Renal cortical epithelial cell (primary cell): ENCODE results near the gene RAB44. TPM values are rescaled to one million over a fixed set of nuclear protein-coding genes. Genes with fewer than 3 reads are reported as not detected.
"Not testable (repeated sequence)": the region's sequence is repeated elsewhere in the genome, so short reads cannot be mapped to it uniquely, and the experiment has no call there.

Experiments used
- DNase-seq: peaks from one replicate; pipeline ENCODE4 v3.0.0-alpha.2; 2011; ENCODE audit warnings: low read depth
- total RNA-seq: library from RNA; depleted of rRNA; stranded (reverse); fragments of >200 nt; gene quantifications from 2 replicates; pipeline ENCODE4 v1.2.3, GENCODE V29; 2014

RAB44 gene
- total RNA-seq, 1 donor from 2014 or later, result not detected

DNA sequence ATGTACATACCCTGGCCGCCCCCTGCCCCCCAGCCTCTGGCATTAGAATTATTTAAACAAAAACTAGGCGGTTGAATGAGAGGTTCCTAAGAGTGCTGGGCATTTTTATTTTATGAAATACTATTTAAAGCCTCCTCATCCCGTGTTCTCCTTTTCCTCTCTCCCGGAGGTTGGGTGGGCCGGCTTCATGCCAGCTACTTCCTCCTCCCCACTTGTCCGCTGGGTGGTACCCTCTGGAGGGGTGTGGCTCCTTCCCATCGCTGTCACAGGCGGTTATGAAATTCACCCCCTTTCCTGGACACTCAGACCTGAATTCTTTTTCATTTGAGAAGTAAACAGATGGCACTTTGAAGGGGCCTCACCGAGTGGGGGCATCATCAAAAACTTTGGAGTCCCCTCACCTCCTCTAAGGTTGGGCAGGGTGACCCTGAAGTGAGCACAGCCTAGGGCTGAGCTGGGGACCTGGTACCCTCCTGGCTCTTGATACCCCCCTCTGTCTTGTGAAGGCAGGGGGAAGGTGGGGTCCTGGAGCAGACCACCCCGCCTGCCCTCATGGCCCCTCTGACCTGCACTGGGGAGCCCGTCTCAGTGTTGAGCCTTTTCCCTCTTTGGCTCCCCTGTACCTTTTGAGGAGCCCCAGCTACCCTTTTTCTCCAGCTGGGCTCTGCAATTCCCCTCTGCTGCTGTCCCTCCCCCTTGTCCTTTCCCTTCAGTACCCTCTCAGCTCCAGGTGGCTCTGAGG lies 11.5 kb upstream of the RAB44 start:
- DNase-seq, result no peak

DNA sequence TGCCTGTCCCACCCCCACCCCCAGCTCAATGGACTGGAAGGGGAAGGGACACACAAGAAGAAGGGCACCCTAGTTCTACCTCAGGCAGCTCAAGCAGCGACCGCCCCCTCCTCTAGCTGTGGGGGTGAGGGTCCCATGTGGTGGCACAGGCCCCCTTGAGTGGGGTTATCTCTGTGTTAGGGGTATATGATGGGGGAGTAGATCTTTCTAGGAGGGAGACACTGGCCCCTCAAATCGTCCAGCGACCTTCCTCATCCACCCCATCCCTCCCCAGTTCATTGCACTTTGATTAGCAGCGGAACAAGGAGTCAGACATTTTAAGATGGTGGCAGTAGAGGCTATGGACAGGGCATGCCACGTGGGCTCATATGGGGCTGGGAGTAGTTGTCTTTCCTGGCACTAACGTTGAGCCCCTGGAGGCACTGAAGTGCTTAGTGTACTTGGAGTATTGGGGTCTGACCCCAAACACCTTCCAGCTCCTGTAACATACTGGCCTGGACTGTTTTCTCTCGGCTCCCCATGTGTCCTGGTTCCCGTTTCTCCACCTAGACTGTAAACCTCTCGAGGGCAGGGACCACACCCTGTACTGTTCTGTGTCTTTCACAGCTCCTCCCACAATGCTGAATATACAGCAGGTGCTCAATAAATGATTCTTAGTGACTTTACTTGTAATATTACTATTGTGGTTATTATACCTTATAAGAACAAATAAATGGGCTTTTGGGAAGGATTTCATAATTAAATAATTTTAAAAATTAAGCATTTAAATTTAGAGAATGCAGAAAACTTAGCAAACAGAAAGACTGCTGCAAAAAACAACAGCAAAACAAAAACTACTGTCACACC lies 10.7 kb upstream of the RAB44 start:
- DNase-seq, result no peak

DNA sequence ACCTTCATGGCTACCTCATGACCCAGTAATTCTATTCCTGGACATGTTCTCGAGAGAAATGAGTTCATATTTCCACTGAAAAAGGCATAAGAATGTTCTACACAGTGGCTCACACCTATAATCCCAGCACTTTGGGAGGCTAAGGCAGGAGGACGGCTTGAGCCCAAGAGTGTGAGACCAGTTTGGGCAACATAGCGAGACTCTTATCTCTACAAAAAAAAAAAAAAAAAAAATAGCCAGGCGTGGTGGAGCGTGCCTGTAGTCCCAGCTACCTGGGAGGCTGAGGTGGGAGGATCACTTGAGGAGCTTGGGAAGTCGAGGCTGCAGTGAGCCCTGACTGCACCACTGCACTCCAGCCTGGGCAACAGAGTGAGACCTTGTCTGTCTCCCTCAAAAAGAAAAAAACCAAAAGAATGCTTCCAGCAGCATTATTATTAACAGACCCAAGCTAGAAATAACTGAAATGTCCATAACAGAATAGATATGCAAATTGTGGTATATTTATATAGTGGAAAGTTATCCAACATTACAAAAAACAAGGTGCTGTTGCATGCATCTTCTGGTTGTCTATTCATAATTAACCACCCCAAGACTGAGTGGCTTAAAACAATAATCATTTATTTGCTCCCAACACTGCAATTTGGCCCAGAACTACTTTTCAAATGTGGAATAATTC lies 9.4 kb upstream of the RAB44 start:
- DNase-seq, result peak; percentile 46

DNA sequence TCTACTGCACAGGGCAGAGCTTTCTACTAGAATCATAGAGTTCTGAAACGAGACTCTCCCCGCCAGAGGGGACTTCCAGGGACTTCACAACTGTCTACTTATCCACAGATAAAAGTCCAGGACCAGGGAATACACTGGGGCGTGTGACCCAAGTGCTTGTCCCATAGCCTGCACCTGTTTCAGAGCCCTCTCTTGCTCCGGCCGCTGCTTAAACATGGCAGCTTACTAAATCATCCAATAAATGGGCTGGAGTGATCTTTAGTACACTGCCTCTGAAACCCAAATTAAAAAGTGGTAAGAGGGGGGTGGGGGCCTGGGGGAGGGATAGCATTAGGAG lies 8.9 kb upstream of the RAB44 start:
- DNase-seq, result no peak

DNA sequence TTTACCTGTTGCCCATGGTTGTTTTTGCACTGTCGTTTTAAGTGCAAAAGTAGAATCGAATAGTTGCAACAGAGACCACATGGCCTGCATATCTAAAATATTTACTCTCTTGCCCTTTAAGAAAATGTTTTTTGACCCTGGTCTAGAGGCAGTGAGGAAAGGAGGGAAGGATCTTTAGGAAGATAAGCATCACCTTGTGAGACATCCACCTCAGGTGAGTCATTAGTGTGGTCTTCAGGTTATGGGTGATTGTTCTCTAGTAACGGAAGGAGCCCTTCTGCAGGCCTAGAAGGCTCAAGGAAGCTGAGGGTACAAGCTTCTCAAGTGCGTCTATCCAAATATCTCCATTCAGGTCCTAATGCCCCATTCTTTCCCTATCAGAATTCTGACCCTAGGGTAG lies 6.6 kb upstream of the RAB44 start:
- DNase-seq, result no peak

DNA sequence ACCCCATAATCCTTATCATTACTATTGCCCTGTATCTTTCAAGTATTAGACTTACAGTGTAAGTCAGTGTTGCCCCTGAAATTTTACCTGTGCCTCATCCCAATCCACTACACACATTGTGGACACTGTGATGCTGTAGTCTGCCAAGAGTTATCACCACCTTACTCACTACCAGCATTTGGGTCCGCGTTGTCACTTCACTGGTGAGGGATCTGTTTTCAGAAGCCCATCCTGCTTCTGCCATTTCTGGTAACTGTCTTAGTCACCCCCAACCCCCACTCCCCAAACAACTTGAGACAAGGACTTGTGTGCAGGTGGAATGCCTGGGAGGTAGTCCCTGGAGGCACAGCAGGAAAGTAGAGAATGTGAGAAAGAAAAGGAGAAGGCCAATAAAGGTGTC lies 6.0 kb upstream of the RAB44 start:
- DNase-seq, result no peak

DNA sequence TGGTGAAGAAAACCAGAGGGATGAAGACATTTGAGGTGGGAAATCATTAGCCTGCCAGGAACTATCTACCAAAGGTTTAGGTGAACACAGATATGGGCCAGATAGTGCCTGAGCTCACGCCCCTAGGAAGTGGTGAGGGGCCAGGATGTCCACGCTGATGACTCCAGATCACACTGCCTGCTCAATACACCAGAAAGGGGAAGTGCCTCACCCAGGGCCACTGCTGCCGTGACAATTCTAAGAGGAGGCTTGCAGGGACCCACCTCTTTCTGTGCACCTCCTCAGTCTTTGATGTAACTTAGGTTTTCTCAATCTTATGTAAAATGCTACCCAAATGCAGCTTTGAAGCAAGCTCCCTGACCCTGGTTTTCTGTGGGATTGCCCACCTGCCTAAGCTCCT lies 5.4 kb upstream of the RAB44 start:
- no peak for DNase-seq

DNA sequence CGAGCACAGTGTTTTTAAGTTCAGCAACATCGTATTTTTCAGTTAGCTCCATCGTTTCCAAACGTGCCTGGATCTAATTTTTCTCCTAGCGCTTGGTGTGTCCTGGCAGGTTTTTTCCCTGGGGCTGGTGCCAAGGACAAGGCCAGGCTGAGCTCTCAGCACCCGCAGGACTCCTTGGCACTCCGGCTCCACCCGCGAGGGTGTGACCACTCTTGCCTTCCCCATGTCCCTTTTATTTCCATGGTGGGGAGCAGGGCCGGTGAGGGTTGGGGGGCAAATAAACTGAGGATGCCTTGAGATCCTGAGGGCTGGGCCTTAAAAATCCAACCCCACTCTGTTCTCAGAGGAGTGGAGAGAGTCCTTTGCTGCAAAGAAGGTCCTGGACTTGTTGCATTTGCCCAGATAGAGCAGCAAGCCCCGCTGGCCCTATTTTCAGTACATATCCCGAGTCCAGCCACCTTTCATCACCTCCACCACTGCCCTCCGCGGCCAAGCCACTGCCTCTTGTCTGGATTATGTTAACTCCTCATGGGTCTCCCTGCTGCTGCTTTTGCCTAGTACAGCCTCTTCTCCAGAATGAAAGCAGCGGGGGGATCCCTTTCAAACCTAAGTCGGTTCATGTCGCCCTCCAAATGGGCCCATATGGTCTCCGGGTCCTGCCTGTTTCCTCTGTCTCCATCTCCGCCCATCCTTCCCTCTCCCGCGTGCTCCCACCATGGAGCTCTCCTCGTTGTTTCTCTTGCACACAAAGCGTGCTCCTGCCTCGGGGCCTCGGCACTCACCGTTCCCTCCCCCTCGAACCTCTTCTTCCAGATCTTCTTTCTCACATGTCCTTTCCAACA lies 4.5 kb upstream of the RAB44 start:
- DNase-seq, result no peak

DNA sequence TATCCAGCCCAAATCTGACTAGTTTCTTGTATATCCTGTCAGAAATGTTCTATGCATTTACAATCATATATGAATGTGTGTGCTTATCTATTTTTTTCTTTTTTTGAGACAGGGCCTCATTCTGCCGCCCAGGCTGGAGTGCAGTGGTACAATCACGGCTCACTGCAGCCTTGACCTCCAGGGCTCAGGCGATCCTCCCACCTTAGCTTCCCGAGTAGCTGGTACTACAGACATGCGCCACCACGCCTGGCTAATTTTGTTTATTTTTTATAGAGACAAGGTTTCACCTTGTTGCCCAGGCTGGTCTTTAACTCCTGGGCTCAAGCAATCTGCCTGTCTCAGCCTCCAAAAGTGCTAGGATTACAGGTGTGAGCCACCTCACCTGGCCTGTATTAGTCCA lies 3.0 kb upstream of the RAB44 start:
- no peak for DNase-seq

DNA sequence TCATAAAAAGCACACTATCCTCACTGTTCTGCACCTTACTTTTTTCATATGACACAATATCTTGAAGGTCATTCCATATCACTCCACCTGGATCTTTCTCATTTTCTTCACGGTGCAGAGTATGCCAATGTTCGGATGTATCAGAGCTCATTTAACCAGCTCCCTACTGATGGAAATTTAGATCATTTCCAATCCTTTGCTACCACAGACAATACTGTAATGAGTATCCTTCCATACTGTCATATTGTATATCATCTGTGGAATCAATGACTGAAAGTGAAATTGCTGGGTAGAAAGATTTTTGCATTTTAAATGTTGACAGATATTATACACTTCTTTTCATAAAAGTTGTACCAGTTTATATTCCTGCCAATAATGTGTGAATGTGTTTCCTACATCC lies 2.2 kb upstream of the RAB44 start:
- no peak for DNase-seq

DNA sequence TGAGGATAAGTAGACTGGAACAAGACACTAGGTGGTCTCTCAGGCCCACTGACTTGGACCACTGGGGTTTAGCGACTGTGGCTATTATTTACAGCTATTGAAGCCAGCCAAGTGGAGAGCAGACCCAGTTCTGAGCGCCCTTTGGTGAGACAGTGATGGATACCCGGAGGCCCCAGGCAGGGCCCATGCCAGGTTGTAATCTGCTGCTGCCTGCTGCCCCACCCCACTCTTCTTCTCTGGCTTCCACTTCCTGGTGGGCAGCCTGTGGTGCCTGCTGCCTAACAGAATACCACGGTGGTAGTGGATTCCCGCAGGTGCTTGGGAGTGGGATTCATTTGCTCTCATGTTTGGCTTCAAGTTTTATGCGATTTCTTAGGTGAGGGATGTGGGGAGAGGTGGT lies 570 bp downstream of the RAB44 start:
- no peak for DNase-seq

DNA sequence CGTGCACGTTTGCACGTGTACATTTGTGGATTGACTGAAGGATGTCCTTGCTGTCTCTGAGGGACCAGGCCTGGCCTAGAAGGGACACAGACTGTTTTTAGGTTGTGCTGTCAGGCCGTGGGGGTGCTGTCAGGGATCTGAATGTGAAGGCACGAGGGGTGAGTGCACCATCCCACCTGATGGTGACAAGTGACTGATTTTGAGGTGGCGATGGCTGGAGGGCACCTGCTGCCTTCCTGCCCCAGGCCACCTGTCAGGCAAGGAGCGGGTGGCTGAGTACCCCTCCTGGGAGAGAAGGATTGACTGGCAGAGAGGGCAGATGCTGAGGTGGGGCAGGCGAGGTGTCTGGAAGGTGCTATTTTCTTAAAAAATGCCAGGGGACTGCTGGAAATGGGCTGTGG lies 1.2 kb downstream of the RAB44 start:
- no peak for DNase-seq

DNA sequence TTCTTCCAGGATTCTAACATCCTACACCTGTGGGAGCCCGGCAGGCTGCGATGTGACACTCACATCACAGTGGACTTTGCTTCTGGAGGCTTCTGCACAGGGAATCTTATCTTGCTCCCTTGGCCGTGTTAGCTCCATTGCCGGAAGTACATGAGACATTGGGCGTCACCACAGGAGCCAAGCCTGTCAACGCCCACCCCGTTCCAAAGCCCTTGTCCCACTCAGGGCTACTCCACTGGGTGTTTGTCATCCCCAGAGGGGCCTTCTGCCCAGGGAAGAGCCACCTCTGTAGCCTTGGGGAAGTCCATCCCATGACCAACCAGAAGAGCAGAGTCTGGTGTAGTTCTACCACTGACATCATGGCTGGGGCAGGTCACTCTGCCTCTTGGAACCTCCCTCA lies 1.7 kb downstream of the RAB44 start:
- no peak for DNase-seq

DNA sequence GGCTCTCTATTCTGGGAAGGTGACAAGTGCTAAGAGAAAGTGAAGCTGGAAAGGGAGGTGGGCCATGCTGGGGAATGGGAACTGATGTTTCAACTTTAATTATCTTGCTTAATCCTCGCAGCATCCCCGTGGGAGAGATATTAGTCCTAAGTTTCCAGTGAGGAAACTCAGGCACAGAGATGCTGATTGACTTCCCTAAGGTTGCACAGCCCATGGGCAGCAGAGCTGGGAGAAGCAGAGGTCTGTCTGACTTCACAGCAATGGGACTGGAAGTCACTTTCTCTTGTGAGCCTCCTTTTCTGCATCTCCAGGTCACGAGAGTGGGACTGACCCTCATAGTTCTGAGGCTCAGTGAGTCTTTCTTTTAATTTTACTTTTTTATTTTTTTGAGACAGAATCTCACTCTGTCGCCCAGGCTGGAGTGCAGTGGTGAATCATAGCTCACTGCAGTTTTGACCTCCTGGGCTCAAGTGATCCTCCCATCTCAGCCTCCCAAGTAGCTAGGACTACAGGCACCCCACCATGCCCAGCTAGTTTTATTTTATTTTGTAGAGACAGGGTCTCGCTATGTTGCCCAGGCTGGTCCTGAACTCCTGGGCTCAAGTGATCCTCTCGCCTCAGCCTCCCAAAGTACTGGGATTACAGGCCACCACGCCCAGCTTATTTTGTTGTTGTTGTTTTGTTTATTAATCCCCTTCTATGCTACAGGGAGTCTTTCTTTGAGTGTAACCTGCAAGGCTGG lies 2.6 kb downstream of the RAB44 start:
- DNase-seq, result no peak

DNA sequence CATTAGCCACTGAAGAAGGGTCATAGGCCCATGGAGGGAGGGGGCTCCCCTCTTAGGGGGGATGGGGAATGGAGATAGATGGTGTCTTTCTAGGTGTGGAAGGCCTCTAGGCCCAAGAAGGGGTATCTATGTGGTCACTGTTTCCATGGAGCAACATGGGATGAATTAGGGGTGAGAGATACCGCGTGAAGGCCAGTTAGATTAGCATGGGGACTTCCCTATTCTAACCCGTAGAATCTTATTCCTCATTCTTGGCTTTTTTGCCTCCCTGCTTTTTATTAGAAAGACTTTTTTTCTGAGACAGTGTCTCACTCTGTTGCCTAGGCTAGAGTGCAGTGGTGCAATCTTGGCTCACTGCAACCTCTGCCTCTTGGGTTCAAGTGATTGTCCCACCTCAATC lies 3.2 kb downstream of the RAB44 start:
- DNase-seq, result no peak

DNA sequence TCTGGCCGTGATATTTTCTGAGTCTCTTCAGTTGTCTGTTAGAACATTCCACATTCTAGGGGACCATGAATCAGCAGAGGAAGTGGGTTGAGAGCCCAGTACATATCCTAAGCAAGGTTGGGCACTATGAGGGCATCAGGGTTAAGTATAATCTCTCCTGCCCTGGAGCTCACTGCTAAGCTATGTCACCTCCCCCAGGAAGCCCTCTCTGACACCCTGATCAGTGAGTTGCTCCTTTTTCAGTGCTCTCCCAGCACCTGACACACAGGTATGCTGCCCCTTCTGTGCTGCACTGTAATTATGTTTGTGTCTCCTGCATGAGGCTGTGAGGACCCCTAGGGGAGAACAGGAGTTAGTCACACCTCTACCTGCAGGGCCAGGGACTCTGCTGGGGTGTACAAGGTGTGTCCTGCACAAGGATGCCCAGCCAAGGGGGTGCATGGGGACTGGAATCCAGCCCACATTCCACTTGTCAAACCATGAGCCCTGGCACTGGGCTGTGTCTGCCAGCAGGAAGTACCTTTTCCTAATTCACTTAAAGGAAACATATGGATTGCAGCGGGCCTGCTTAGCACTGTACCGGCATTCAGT lies 3.9 kb downstream of the RAB44 start:
- no peak for DNase-seq

DNA sequence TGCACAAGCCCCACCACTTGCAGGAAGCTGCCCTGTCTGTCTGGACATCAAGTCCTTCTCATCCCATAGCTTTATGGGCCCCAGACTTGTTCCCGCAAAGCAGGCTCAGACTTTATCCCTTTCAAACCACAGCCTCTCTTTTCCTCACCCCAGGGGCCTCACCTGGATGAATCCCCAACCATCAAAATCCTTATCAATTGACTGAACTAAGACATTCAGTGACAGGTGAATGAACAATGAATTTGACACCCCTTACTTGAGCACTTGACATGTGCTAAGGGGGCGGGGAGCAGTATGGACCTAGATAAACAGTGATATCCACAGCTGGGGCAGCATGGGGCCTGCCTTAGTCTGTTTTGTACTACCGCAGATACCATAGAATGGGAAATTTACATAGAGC lies 5.0 kb downstream of the RAB44 start:
- DNase-seq, result no peak

DNA sequence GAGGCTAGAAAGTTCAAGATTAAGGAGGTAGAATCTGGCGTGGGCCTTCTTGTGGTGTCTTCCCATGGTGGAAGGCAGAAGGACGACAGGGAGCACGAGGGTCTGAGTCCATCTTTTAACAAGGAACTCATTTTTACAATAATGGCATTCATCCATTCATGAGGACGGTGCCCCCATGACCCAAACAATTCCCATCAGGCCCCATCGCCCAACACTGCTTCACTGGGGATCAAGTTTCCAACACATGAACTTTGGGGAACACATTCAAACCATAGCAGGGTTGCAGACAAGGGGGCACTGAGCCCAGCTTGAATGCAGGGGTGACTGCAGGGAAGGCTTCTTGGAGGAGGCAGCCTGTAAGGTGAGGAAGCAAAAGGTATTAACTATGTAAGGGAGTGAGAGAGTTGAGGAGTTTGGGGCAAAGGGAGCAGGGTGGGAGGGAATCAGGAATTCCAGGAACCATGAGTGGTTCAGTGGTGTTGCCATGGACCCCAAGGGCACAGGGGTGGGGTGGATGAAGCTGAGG lies 5.5 kb downstream of the RAB44 start:
- no peak for DNase-seq

DNA sequence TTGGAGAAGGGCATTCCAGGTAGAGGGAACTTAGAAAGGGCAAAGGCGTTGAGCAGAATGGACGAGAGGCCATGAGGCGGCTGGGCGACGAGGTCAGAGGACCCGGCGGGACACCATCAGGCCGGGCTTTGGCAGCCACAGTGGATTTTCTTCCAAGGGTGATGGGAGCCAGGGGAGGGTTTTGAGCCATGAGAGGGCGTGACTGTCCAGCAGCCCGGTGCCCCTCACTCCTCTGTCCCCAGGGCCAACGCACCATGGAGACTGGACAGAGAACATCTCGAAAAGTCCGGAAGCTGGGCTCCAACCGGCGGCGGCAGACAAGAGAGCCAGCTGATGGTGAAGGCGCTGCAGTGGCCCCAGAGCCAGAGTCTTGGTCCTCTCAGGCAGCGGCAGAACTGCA lies 6.4 kb downstream of the RAB44 start:
- no peak for DNase-seq

DNA sequence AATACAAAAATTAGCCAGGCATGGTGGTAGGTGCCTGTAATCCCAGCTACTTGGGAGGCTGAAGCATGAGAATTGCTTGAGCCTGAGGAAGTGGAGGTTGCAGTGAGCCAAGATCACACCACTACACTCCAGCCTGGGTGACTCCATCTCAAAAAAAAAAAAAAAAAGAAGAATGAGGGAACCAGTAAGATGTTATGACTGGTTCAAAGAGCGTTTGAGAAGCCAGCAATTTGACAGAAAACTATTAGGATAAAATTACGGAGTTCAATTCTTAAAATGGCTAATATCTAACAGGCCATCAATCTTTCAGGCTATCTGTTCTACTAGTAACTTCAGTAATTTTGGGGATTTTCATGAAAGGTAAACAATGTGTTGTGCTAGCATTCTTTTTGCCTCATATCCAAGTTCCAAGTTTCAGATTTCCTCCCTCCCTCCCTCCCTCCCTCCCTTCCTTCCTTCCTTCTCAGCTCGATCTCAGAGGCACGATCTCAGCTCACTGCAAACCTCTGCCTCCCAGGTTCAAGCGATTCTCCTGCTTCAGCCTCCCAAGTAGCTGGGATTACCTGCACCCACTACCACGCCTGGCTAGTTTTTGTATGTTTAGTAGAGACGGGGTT lies 7.4 kb downstream of the RAB44 start:
- not testable (repeated sequence) for DNase-seq
